ENCODE measurements around the gene EPN2. TPM values are rescaled to one million over a fixed set of nuclear protein-coding genes. Genes with fewer than 3 reads are reported as not detected.

EPN2 gene
- total RNA-seq, 1 experiment from 2014 or later: 113 TPM

GRCh38 chr17:19237389-19238166 is 412 bp downstream of the EPN2 start:
- Histone ChIP-seq H3K9me2 (ENCODE audit: insufficient read depth) (no peaks in the 10 kb centered on the region), H3F3A (ENCODE audit: insufficient read depth, low read depth) (peaks cover 32% of the 10 kb centered on the region), H3K27me3 (ENCODE audit: insufficient read depth, low read depth) (no peaks in the 10 kb centered on the region), H3K4me1 (replicated peaks; ENCODE audit: insufficient read depth) (peaks cover 37% of the 10 kb centered on the region), H3K27ac (peak overlapping the region; percentile 85), H3K9me3 (ENCODE audit: insufficient read depth, low read depth) (no peaks in the 10 kb centered on the region), H3K36me3 (ENCODE audit: low read depth) (no peaks in the 10 kb centered on the region), H3K4me2 (peak overlapping the region; percentile 88), H2AFZ (peak overlapping the region; percentile 86), H4K20me1 (ENCODE audit: insufficient read depth) (peaks cover 14% of the 10 kb centered on the region), H3K79me2 (ENCODE audit: low read depth) (peaks cover 51% of the 10 kb centered on the region), H3K4me3 (peak overlapping the region; percentile 96)
- ChIA-PET POLR2A (ENCODE audit: unreplicated experiment) (no interaction called here), CTCF (interaction anchor here (1.4 kb wide), 1 partner anchor 11 kb away, joined by 5 read pairs; no protein-coding TSS in a partner anchor)
- intact Hi-C loops (cut with micrococcal nuclease; ENCODE audit: unreplicated experiment): no loop called here
- no TSS peak for BruUV-seq (replicated peaks)
- no peak for DNase-seq
- no peak for TF ChIP-seq EZH2 (IDR thresholded peaks at IDR 0.05; ENCODE audit: low read depth)
- TF ChIP-seq, protein P1, sequence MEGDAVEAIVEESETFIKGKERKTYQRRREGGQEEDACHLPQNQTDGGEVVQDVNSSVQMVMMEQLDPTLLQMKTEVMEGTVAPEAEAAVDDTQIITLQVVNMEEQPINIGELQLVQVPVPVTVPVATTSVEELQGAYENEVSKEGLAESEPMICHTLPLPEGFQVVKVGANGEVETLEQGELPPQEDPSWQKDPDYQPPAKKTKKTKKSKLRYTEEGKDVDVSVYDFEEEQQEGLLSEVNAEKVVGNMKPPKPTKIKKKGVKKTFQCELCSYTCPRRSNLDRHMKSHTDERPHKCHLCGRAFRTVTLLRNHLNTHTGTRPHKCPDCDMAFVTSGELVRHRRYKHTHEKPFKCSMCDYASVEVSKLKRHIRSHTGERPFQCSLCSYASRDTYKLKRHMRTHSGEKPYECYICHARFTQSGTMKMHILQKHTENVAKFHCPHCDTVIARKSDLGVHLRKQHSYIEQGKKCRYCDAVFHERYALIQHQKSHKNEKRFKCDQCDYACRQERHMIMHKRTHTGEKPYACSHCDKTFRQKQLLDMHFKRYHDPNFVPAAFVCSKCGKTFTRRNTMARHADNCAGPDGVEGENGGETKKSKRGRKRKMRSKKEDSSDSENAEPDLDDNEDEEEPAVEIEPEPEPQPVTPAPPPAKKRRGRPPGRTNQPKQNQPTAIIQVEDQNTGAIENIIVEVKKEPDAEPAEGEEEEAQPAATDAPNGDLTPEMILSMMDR (conservative IDR thresholded peaks at IDR 0.05): no peak; the same call in 1 of the 2 replicates

GRCh38 chr17:19238167-19238505 is 970 bp downstream of the EPN2 start:
- Histone ChIP-seq H3K4me1 (replicated peaks; ENCODE audit: insufficient read depth) (peaks cover 42% of the 10 kb centered on the region), H3K79me2 (ENCODE audit: low read depth) (peaks cover 56% of the 10 kb centered on the region), H3F3A (ENCODE audit: insufficient read depth, low read depth) (peaks cover 37% of the 10 kb centered on the region), H3K9me2 (ENCODE audit: insufficient read depth) (no peaks in the 10 kb centered on the region), H3K4me2 (peak overlapping the region; percentile 88), H2AFZ (peak overlapping the region; percentile 86), H4K20me1 (ENCODE audit: insufficient read depth) (peaks cover 18% of the 10 kb centered on the region), H3K4me3 (peak overlapping the region; percentile 96), H3K36me3 (ENCODE audit: low read depth) (no peaks in the 10 kb centered on the region), H3K9me3 (ENCODE audit: insufficient read depth, low read depth) (no peaks in the 10 kb centered on the region), H3K27me3 (ENCODE audit: insufficient read depth, low read depth) (no peaks in the 10 kb centered on the region), H3K27ac (peak overlapping the region; percentile 85)
- BruUV-seq (replicated peaks): TSS peak; percentile 36
- TF ChIP-seq EZH2 (IDR thresholded peaks at IDR 0.05; ENCODE audit: low read depth): no peak
- TF ChIP-seq, protein P1 (conservative IDR thresholded peaks at IDR 0.05): no peak
- peak in 1 of 2 experiments; percentile 34 for DNase-seq
- intact Hi-C loops (cut with micrococcal nuclease; ENCODE audit: unreplicated experiment): no loop called here
- ChIA-PET CTCF (interaction anchor here (1.4 kb wide), 1 partner anchor 11 kb away, joined by 5 read pairs; no protein-coding TSS in a partner anchor), POLR2A (ENCODE audit: unreplicated experiment) (interaction anchor here (0.6 kb wide), 1 partner anchor 89 kb away, joined by 6 read pairs; no protein-coding TSS in a partner anchor)

DNA sequence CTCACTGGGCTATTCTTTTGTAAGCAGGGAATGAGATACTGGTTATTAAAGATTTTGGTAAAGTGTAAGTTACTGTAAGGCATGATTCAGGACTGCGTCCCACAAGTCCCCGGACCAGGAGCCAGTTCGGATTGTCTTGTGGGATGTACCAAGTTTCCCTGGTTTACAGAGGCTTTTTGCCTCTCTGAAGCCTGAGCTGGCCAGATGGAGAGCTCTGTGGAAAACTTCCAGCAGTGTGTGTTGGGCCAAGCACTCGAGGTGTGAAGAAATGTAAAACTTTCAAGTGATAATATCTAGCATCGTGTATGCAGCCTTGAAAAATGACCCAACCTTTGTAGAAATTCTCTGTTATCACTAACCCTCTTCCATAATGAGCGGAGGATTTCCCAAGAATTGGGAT is 2.4 kb downstream of the EPN2 start:
- no TSS peak for BruUV-seq (replicated peaks)
- no peaks in the 10 kb centered on the region for H3K27me3 ChIP-seq (ENCODE audit: insufficient read depth, low read depth)
- peaks cover 68% of the 10 kb centered on the region for H3K79me2 ChIP-seq (ENCODE audit: low read depth)
- CTCF ChIA-PET: no interaction called here
- H3K4me2 ChIP-seq: no peak overlapping the region
- no peak for TF ChIP-seq EZH2 (IDR thresholded peaks at IDR 0.05; ENCODE audit: low read depth)
- TF ChIP-seq, protein P1 (conservative IDR thresholded peaks at IDR 0.05): no peak
- intact Hi-C loops (cut with micrococcal nuclease; ENCODE audit: unreplicated experiment): no loop called here
- no peak overlapping the region for H3K4me3 ChIP-seq
- no peak overlapping the region for H3K27ac ChIP-seq
- POLR2A ChIA-PET (ENCODE audit: unreplicated experiment): no interaction called here
- DNase-seq: no peak
- peaks cover 42% of the 10 kb centered on the region for H3K4me1 ChIP-seq (replicated peaks; ENCODE audit: insufficient read depth)
- H3K9me3 ChIP-seq (ENCODE audit: insufficient read depth, low read depth): no peaks in the 10 kb centered on the region
- H2AFZ ChIP-seq: no peak overlapping the region
- H3K36me3 ChIP-seq (ENCODE audit: low read depth): no peaks in the 10 kb centered on the region
- H3F3A ChIP-seq (ENCODE audit: insufficient read depth, low read depth): peaks cover 37% of the 10 kb centered on the region
- no peaks in the 10 kb centered on the region for H3K9me2 ChIP-seq (ENCODE audit: insufficient read depth)
- peaks cover 18% of the 10 kb centered on the region for H4K20me1 ChIP-seq (ENCODE audit: insufficient read depth)

All from PC-9 (cell line).